DMS79 treated with DMSO at 0.1 percent for 48 hours (cell line): Measurements from ENCODE around the gene ZNF398.

Experiments used
- DNase-seq: peaks from one replicate; lab custom pipeline; 2025; lab: John Stamatoyannopoulos, UW

Gene ZNF398

DNA sequence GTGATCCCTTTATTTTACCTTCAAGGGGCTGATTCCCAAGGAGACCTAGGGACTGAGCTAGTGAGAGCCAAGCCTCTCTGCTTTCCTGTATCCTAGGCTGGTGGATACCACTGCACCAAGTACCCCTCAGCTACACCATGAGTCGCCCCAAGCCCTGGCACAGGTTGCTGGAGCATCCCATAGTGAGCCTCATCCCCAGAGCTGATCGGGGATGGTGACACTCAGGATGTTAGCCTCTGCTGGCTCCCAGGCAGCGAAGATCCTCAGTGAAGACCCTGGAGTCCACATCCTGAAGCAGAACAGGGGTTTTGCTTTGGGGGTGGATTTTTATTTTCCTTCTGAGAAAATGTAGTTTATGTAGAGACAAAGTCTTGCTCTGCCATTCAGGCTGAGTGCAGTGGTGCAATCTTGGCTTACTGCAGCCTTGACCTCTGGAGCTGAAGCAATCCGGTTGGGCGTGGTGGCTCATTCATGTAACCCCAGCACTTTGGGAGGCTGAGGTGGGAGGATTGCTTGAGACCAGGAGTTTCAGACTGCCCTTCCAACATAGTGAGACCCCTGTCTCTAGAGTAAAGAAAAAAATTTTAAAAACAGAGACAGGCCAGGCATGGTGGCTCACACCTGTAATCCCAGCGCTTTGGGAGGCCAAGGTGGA lies 79.7 kb downstream of the ZNF398 start:
- no peak for DNase-seq

DNA sequence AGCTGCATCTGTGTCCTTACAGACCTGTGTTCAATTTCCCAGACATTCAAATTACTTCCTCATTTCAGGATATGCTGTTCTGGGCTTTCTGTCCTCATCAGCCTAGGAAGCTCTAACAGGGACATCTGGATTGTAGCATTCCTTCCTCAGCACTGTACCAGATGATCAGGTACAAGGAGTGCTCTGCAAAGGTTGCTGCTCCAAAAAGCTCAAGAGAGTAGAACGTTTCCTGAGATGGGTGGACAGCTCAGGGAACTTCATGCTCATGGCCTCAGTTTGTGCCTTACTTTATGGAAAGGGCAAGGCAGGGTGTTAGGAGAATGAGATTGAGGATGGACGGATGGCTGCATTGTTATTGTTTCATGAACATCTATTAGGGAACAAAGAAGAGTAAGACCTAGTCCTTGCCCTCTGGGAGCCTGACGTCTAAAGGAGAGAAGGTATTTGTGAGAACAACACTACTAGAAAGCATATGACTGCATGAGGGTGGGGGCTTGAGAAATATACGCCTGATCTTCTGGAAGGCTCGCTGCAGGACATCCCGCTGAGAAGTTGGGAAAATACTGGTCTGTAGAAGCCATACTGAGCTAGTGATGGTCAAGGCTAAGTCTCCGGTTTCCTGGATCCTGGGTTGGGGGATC lies 81.7 kb downstream of the ZNF398 start:
- no peak for DNase-seq

DNA sequence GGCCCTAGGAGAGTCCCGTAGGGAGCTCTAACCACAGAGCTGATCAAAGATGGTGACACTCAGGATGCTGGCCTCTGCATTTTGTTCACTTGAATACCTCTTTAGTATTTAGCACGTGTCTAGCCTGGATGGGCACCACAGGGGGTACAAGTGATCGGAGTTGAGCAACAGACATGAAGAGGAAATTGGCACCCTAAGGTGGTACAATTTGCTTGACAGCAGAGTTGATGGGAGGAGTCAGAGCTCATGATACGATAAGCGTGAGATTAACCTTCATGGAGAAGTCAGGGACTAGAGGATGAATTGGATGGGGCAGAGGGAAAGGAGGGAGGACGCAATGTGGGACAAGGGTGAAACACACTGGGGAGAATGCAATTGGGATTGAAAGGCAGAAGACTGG lies 82.3 kb downstream of the ZNF398 start:
- DNase-seq: no peak

DNA sequence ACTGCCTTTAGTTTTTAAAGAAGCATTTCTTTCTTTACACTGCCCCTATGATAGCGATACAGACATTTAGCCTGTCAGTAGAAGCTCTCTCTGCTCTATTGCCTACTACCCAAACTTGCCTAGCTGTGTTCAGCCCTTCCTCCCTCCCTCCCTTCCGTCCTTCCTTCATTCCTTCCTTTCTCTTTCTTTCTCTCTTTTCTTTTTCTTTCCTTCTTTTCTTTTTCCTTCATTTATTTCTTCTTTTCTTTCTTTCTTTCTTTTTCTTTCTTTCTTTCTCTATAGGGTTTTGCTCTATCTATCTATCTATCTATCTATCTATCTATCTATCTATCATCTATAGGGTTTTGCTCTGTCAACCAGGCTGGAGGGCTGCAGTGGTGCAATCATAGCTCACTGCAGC lies 85.1 kb downstream of the ZNF398 start:
- no peak for DNase-seq
